Activated CD4-positive, CD25-positive, alpha-beta regulatory T cell (primary cell): Measurements from ENCODE around the gene PNLIP.

Source experiments
- DNase-seq, 4 experiments: peaks; one replicate each; lab custom pipeline; 2025; lab: John Stamatoyannopoulos, UW

Gene PNLIP

DNA sequence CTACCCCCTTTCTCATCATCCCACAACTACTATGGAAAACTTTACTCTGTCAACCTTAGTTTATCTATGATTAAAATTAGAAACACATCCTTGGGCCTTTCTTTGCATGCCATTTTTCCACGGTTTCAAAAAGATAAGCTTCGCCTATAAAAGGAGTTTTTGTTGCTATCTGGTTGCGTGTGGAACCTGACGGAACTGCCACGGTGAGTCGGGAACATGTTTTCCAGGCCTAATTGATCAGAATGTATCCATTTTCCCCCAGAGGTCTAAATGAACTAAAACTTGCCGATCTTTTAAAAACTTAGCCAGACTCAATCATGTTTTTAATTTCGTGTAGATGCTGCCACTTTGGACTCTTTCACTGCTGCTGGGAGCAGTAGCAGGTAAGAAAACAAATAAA lies at the start of gene PNLIP:
Gene PNLIP, plus strand, starts transcription at position 176 of the 400 bp plus-strand sequence. Its CDS starts 162 bp downstream, at position 338.
- DNase-seq, result no peak

DNA sequence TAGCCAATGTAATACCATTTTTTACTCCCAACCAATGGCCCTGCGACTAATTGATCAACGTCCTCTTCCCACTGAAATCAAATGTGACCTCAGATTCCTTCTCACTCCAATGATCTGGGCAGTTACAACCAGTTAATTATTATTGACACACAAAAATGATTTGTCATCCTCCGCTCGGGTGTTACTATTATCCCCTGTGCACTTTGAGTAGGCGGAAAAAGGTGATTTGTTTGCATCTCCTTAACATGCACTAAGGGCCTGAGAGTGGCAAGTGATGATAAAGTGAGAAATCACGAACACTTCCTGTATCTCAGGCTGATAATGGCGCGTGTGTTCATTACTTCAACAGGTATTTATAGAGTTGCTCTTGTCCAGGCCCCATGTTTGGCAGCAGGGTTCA lies 40.9 kb upstream of the PNLIP start:
- DNase-seq, result no peak

DNA sequence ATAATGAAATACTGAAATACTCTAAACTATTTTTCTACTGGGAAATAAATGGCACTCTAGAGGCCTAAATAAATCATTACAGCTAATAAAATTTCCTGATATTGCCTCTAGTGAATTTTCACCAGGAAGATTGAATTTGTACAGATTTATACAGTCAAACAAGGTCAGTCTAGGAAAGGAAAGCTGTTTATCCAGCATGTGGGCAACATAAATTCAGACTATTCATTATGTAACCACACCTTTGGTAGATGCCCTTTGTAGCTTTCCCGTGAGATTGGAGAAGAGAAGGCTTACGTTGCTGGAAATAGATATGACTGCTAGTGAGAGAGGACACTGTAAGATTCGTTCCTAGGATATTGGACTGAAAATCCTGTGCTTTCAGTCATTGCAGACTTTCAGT lies 35.2 kb upstream of the PNLIP start:
- no peak for DNase-seq

DNA sequence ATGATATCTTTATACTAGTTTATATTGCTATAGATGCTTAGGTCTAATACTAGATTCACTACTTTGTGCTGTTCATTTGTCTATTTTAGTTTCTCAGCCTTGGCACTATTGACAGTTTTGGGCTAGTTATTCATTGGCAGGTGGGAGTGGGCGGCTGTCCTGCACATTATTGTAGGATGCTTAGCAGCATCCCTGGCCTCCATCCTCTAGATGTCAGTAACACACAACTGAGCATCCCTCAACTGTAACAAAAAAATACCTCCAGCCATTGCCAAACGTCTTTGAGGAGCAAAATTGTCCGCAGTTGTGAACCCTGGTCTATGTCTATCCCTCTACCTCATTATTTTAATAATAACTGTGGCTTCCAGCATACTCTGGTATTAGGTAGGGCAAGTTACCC lies 34.4 kb upstream of the PNLIP start:
- no peak for DNase-seq

DNA sequence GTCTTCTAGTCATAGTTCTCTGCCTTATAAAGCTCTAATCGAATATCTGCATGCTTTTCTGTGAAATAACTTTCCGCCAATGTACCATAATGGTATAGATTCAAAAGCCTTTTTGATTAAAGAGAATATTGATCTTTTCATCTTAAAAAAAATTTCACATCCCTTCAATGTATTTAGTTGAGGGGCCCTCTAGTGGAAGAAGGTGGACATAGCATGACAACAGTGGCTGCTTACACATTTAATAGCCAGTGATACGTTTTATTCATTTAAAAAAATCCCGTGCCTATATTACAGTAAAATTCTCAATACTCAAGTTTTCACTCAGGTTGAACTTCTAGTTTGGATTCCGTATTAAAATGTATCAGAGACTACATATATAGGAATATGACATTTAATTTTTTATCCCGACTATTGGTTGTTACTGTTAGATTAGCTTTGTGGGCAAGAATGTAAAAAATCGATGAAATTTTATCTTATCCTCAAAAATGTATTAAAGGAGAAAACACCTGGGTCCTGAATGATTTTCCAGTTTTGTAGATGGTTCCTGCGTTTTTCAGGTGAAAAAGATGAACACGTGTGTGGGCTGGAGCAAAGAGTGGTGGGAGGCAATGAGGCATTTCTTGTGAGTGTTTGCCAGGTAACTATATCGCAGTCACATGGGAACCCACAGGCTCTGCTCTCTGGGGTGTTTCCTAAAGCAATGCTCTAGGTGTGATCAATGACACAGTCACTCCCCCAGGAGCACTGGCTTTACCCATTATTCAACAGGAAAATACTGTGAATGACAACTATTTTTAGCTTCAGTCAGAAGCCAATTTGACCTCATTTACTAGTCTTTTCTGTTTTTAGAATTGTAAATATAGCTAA lies 24.1 kb upstream of the PNLIP start:
- DNase-seq, result no peak

DNA sequence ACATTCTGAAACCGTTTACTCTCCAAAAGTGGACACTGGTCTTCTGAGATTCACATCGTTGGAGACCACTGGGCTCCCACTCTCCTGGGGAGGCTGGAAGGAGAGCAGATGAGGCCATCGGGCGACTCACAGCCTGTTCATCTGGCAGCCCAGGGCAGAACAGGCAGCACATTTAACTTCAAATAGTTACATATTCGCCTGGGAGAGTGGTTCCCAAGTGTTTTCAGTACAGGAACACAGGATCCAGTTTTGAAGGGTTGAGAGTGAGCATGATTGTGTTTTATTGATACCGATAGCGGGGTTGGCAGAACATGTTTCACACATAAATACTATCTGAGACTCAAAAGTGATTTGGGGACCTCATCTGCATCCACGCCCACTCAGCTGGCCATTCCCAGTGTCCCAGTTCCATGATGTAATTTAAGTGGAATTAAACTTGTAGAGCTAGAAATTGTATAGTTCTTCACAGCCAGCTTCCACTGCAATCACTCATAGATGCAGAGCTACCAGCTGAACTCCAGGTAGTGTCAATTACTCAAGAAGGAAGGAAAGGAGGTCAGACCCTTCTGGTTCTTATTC lies 22.8 kb upstream of the PNLIP start:
- no peak for DNase-seq

DNA sequence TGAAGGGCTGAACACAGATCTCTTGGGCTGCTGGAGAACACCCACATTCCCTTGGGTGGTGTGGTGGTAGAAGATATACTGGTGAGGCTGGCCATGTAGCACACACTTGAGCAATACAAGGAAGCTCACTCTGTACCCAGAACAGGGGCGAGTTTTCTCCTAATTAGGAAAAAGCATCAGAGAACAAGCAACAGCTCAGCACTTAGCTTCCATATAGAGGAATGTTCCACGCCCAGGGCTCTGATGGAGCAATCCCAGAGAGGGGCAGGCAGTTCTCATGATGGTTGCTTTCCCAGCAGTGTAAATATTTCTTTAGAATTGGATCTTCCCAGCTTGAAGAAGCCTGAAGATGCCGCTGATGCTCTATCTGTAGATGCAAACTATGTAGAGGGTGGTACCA lies 21.0 kb upstream of the PNLIP start:
- DNase-seq, result no peak

DNA sequence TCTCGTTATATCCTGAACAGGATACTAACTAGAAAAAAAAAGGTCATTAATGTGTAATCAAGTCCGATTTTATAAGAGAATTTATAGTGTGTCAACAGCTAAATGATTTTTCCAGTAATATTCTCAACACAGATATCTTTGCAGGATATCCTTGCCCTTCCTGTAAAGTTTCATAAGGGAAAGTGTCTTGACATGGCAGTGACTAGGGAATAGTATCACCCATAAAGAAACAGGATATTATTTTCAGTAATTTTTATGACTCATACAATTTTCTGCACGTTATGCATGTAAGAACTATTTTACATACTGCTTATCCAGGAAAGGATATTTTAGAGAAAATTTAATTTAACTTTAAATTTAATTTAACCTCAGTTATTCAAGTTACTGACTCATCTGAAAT lies 19.5 kb upstream of the PNLIP start:
- DNase-seq, result no peak

DNA sequence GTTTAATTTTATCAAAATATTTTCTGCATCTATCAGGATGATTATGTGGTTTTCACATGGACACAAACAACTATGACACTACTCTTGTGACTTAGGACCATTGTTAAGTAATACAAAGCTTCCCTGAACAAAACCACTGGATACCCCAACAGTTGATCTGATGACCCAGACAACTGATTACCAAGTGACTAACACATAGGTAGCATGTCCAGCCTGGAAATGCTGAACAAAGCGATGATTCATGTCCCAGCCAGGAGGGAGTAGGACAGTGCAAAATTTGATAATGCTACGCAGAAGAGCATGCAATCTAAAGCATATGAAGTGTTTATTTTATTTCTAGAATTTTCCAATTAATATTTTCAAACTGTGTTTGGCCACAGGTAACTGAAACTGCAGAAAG lies 8.9 kb upstream of the PNLIP start:
- no peak for DNase-seq

DNA sequence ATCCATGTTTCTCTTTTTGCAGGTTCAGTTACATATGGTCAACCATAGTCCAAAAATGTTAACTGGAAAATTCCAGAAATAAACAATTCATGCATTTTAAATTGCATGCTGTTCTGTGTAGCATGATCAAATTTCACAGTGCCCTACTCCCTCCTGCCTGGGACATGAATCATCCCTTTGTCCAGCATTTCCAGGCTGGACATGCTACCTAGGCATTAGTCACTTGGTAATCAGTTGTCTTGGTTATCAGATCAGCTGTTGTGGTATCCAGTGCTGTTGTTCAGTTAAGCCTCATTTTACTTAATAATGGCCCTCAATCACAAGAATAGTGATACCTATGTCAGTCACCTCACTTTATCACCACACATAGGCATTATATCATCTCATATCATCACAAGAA lies 7.3 kb upstream of the PNLIP start:
- no peak for DNase-seq

DNA sequence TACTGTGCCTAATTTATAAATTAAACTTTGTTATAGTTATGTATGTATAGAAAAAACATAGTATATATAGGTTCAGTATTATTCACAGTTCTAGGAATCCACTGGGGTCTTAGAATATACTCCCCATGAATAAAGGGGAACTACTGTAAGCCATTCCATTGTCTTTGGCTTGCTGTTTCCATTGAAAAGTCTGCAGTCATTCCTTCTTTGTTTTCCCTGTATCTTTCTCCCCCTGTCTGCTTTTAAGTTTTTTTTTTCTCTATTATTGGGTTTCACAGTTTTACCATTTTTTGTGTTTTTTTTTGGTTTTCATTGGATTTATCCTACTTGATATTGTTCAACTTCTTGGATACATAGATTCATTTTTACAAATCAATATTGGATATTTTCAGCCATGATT lies 6.7 kb upstream of the PNLIP start:
- no peak for DNase-seq

DNA sequence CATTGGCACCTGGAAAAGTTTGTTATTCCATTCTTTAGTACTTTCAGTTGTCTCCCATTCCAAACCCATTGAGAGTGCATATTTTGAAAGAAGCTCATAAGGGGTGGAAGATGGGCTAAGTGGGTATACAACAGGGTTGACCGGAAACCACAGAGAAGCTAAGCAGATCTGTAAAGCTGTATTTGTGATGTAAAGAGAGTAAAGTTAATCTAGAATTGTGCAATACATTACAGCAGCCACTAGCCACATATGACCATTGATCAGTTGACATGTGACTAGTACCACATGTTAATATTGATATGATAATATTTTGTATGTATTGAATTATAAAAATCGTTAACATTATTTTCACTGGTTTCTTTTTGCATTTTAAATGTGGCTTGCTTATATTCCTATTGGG lies 4.9 kb upstream of the PNLIP start:
- DNase-seq, result no peak

DNA sequence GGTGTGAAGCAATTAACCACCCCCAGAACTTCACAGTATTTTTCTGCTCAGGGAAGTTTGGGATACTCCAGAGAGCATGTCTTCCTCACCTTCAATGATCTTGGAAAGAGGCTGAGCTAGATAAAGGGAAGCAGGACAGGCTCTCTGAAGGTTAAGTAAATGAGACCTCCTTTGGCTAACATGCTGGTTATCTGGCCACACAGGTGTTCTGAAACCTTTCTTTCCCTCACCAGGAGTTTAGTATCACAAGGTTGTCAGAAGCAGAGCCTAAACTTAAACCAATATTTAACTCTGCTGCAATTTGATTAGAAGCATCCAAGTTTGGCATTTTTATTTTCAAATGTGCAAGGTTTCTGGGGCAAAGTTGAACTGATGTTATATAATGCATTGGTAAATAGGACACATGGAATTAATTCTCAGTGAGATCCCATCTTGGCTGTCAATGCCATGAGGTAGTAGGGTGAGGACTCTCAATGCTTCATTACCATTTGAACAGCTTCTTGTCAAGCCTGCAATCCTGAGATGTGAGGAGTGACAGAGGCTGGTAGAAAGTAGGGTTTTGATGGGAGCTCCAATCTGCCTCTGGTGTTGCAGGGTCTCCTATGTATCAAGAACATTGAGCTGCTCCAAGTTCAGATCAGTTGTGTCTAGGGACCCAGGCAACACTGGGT lies 3.6 kb upstream of the PNLIP start:
- no peak for DNase-seq

DNA sequence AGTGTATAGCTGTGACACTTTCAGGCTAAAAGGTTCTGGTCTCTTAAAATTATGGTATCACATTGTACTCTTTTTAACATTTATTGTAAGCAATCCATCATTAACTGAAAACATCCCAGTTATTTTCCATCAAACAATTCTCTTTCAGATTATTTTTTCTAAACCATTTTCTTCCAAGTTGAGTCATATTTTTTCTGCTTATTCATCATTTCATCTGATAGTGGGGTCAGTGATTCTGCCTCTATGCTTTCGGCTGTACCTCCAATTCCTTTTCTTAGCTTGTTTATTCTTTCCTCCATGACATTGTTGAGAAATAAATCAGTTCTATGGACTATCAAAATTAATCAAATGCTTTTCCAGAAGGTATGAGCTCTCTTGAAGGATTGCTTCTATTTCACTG lies 609 bp upstream of the PNLIP start:
- DNase-seq, result no peak

DNA sequence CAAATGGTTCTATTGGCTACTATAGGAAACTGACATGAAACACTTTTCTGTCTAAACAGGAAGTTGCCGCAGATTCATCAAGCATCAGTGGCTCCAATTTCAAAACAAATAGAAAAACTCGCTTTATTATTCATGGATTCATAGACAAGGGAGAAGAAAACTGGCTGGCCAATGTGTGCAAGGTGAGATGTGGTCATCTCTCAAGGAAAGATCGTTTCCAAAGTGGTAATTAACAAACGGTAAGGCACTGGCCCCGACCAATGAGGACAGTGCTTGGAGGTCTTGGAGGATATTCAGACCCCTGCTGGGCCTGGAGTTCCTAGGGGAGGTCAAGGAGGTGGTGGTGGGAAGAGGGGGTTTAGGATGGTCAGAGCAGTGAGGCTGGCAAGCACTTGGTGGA lies 2.6 kb downstream of the PNLIP start:
- no peak for DNase-seq

DNA sequence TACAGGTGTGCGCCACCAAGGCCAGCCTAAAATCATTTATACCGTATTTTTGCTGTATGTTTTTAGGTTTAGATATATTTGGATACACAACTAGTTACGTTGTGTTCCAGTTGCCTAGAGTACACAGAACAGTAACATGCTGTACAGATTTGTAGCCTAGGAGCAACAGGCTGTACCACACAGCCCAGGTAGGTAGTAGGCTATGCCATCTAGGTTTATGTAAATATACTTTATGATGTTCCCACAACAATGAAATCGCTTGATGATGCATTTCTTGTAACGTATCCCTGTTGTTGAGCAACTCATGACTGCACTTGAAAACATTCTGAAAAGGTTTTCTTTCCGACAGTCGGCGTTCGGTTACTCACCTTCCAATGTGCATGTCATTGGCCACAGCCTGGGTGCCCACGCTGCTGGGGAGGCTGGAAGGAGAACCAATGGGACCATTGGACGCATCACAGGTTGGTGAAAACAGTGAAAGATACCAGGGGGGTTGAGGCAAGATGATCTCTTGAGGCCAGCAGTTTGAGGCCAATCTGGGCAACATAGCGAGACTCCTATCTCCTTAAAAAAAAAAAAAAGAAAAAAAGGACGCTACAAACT lies 7.7 kb downstream of the PNLIP start:
- DNase-seq, result no peak

DNA sequence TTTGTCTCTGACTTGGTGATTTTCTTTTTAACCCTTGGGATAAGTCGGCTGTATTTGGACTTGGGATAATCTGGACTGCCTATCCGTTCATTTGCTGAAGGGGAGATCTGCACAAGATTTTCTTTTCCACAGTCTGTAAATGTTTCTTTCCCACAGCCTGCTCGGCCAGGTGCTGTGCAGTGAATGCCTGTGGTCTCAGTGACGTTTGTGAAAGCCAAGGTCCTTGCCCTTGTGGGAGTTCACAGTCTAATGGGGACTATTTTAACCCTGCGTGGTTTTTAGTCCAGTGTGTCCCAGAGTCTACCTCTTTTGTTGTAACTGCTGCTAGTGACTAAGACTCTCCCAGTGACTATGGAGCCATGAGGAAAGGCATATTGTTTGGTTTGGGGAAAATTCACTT lies 8.9 kb downstream of the PNLIP start:
- DNase-seq, result no peak

DNA sequence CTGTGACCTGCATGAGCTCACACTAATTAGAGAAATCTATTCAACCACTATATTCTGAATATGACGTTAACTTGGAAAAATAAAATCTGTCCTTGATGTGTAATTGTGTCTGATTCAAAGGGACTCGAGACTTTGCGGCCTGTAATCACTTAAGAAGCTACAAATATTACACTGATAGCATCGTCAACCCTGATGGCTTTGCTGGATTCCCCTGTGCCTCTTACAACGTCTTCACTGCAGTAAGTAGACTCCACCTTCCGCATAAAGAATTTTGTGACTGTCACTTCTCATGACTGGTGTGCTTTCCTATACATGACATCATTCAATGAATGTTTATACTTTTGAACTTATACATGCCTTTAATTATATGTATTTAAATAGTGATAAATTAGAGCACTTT lies 10.1 kb downstream of the PNLIP start:
- DNase-seq, result no peak

DNA sequence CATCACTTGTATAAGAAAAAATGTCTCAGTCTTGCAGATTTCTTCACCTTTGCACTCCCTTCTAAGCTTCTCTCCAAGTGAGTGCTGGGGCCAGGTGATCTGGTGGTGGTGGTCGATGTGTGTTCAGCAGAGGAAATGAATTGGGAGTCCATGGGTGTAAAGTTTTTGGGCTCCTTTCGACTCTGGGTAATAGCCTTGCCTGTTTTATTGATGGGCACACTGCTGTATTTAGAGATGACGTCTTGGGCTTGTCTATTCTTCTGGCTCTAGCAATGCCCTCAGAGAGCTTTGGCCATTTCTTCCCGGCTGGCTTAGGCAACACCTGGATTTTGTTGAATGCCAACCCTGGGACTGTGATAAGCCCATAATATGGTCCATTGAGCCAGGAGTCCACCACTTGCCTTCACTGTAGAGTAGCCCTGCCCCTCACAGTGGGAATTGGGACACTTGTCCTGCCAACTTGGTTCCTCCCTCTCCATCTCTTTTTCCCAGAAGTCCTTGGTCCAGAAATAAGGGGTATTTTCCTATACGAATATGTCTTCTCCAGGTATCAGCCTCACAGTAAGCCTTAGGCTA lies 11.7 kb downstream of the PNLIP start:
- no peak for DNase-seq

DNA sequence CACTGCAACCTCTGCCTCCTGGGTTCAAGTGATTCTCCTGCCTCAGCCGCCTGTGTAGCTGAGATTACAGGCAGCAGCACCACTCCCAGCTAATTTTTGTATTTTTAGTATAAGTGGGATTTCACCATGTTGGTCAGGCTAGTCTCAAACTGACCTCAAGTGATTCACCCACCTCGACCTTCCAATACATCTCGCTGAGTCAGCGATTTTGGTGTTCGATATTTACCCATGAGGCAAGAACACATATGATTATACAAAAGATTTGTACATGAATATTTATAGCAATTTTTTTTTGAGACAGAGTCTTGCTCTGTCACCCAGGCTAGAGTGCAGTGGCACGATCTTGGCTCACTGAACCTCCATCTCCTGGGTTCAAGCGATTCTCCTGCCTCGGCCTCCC lies 19.8 kb downstream of the PNLIP start:
- DNase-seq, result no peak

DNA sequence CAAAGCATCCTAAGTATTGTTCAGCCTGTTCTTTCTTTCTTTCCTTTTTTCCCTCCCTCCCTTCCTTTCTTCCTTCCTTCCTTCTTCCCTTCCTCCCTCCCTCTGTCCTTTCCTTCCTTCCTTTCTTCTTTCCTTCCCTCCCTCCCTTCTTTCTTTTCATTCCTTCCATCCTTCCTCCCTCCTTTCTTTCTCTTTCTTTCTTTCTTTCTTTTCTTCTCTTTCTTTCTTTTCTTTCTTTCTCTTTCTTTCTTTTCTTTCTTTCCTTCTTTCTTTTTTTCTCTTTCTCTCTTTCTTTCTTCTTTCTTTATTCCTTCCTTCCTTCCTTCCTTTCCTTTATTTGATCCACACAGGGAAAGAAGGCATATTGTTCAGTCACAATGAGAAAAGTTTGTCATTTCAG lies 21.2 kb downstream of the PNLIP start:
- no peak for DNase-seq

DNA sequence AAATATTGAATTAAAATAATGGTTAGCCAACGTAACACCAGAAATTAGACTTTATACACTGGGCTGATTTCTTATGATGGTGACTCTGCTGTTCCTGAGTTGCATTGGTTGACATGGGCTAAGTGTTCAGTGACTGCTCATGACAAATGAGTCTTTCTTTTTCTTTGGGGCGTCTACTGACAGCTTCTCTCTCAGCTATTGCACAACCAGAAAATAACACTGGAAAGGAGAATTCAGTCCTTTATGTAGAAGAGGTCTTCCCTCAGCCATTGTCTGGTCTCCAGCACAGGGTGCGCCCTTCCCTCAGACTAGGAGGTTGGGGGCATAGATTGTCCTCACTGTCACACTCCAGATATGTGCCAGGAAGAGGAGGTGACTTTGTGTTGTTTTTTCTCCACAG lies 21.6 kb downstream of the PNLIP start:
- no peak for DNase-seq

DNA sequence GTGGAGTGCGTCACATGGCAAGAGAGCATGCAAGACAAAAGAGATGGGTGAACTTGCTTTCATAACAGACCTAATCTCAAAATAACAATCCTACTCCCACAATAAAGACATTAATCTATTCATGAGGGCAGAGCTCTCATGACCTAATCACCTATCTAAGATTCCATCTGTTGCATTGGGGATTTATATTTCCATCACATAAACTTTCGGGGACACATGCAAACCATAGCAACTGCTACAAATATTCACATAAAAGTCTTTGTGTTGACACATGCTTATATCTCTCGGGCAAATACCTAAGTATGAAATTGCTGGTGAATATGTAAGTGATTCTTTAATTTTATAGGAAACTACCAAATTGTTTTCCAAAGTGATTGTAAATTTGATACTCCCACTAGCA lies 29.1 kb downstream of the PNLIP start:
- DNase-seq, result no peak
